ENCODE data around the gene UBE2I.

UBE2I gene

DNA sequence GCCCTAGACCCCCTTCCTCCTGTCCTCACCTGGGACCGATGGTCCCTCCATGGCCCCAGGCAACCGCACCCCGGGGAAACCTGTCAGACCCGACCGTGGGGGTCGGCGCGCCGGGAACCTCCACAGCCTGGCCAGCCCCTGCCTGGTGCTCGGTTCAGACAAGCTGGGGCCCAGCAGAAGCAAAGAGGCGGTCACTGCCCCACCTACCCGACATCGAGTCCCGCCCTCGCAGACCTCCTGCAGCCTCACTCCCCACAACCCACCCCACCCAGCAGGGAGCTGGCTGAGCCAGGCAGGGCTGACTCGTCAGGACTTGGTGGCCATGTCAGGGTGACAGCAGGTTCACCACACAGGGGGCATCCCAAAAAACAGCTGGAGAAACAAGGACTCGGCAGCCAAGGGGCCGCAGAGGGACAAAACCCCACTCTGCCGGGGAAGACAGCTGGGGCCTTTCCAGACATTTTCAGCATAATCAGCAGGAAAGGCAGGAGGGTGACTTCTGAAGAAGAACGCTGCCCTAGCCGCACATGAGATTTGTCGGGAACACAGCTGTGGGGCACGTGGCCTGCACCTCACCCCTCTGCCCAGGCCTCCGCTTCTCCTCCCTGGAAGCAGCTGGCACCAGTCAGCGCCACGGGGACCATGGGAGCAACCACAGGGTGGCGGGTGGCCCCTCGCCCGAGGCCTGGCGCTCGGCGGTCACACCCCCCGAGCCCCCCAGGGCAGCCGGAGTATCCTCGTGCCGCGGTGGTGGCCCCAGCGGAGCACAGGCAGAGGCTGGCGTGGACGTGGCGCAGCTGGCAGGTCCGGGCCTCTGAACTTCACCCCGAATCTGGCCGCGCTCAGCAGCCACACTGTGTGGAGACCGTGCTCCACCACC lies 65.2 kb downstream of the UBE2I start:
- TF ChIP-seq, protein P1, sequence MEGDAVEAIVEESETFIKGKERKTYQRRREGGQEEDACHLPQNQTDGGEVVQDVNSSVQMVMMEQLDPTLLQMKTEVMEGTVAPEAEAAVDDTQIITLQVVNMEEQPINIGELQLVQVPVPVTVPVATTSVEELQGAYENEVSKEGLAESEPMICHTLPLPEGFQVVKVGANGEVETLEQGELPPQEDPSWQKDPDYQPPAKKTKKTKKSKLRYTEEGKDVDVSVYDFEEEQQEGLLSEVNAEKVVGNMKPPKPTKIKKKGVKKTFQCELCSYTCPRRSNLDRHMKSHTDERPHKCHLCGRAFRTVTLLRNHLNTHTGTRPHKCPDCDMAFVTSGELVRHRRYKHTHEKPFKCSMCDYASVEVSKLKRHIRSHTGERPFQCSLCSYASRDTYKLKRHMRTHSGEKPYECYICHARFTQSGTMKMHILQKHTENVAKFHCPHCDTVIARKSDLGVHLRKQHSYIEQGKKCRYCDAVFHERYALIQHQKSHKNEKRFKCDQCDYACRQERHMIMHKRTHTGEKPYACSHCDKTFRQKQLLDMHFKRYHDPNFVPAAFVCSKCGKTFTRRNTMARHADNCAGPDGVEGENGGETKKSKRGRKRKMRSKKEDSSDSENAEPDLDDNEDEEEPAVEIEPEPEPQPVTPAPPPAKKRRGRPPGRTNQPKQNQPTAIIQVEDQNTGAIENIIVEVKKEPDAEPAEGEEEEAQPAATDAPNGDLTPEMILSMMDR (IDR thresholded peaks at IDR 0.05; ENCODE audit: insufficient read depth, low read depth, low read length, missing control alignments): no peak
- no peak for DNase-seq (ENCODE audit: low read depth)
- no peak overlapping the region for H3K4me3 ChIP-seq (ENCODE audit: low read length)

DNA sequence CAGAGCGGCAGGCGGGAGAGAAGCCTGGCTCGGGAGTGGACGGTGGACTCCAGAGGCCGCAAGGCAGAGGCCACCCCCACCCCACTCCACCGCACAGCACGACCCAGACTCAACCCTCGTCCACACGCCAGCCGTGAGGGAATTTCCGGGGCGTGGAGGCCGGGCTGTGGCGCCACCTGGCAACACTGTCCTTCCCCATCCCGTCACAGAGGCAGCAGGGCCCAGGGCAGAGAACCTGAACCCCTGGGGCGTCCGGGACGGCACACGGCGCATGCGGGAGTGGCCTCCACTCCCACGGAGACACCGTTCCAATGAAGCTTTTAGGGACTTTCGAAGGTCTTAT lies 65.8 kb downstream of the UBE2I start:
- DNase-seq (ENCODE audit: low read depth): no peak
- no peak overlapping the region for H3K4me3 ChIP-seq (ENCODE audit: low read length)
- TF ChIP-seq, protein P1 (IDR thresholded peaks at IDR 0.05; ENCODE audit: insufficient read depth, low read depth, low read length, missing control alignments): no peak

DNA sequence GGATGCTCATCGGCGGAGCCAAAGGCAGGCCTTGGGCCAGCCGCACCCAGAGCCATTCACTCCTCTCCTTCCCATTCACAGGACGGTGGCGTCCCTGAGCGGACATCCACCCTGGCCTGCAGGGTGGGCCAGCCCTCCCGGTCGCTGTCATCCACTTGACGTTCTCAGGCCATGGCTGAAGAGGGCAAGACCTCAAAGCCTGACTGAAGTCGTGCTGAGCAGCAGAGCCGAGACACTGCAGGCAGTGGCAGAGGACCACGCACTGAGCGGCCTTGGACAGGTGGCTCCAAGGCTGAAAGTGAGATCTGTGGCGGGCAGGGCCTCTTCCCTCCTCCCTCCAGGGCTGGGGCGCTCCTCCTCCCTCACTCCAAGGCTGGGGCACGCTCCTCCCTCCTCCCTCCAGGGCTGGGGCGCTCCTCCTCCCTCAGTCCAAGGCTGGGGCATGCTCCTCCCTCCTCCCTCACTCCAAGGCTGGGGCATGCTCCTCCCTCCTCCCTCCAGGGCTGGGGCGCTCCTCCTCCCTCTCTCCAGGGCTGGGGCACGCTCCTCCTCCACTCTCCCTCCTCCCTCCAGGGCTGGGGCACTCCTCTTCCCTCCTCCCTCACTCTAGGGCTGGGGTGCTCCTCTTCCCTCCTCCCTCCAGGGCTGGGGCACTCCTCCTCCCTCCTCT lies 66.4 kb downstream of the UBE2I start:
- no peak for DNase-seq (ENCODE audit: low read depth)
- TF ChIP-seq, protein P1 (IDR thresholded peaks at IDR 0.05; ENCODE audit: insufficient read depth, low read depth, low read length, missing control alignments): no peak
- no peak overlapping the region for H3K4me3 ChIP-seq (ENCODE audit: low read length)

Data from epithelial cell of esophagus (primary cell).